Activated CD4-positive, alpha-beta T cell treated with anti-CD3 and anti-CD28 coated beads, Interleukin-2, amount 10 ng/mL, durations not matched to agents 7 days and 5 days (primary cell): Measurements from ENCODE around the gene GPR39. TPM values are rescaled to one million over a fixed set of nuclear protein-coding genes. Genes with fewer than 3 reads are reported as not detected.

Experiments
- CTCF ChIA-PET: fragments of 350-600 bp; sonication (Branson Sonifier 250); formaldehyde crosslinking; loops from one replicate; lab custom pipeline; 2021; ENCODE audit warnings: antibody characterized with exemption; lab: Charles Lee
- POLR2A ChIA-PET: fragments of 350-600 bp; sonication (Branson Sonifier 250); formaldehyde crosslinking; loops from one replicate; lab custom pipeline; 2021; ENCODE audit warnings: antibody characterized with exemption; lab: Charles Lee
- DNase-seq: peaks from one replicate; pipeline ENCODE4 v3.0.0-alpha.2; 2020
- H3K27ac Mint-ChIP-seq: one replicate; pipeline ENCODE4 v1.8.0; 2021; ENCODE audit warnings: mild to moderate bottlenecking, moderate library complexity, mixed read lengths
- H3K27me3 Mint-ChIP-seq: one replicate; pipeline ENCODE4 v1.8.0; 2021; ENCODE audit warnings: mixed read lengths
- H3K36me3 Mint-ChIP-seq: one replicate; pipeline ENCODE4 v1.8.0; 2021; ENCODE audit warnings: low read depth, mixed read lengths
- H3K4me1 Mint-ChIP-seq: one replicate; pipeline ENCODE4 v1.8.0; 2021; ENCODE audit warnings: mixed read lengths
- H3K4me3 Mint-ChIP-seq: one replicate; pipeline ENCODE4 v1.8.0; 2021; ENCODE audit warnings: mild to moderate bottlenecking, moderate library complexity, mixed read lengths
- H3K9me3 Mint-ChIP-seq: one replicate; pipeline ENCODE4 v1.8.0; 2021; ENCODE audit warnings: mixed read lengths
- total RNA-seq, 2 experiments: library from RNA; stranded (reverse); gene quantifications; one replicate each; pipeline ENCODE4 v1.2.3, GENCODE V29; 2021

The GPR39 gene
- total RNA-seq, 2 experiments from 2014 or later = not detected

DNA sequence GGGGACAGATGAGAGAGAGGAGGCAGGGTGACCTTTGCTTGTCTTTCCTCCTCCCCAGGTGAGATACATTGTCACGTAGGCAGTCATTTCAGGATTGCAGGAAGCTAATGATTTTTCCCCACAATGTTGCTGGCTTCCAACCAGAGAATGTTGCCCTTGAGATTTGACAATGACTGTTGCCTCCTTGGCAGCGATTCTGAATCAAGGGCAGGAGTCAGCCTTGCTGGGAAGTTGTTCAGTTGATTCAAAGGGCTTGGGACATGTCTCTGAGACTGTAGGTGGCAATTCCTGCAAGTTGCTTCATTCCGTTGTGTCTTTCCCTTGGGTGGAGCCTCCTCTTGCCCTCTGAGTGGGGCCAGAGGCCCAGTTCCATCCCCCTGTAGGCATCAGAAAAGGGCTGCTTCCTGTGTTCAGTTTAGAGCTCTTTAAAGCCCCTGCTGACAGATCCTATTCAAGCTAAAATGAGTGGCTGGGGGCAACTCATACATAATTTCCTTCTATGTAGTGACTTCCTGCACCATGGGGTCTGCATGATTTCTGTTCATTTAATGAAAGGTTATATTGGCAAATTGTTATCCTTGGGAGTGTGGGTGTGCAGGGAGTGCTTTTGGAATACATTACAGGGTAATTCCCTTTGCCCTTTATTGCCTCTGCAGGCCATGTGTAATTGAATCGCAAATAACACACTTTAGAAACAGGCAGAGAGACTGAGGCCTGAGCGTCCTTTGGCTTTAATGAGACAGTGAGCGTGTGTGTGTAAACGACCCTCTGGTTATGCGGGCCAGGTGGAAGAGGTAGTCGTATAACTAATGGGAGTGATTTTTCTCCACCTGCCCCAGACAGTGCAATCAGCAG, 52.4 kb downstream of the GPR39 start:
- peaks cover 20% of the 10 kb centered on the region for H3K9me3 Mint-ChIP-seq
- H3K4me1 Mint-ChIP-seq = no peaks in the 10 kb centered on the region
- no peak for DNase-seq
- no peaks in the 10 kb centered on the region for H3K36me3 Mint-ChIP-seq
- H3K27me3 Mint-ChIP-seq = no peaks in the 10 kb centered on the region
- H3K27ac Mint-ChIP-seq = no peak overlapping the region
- H3K4me3 Mint-ChIP-seq = no peak overlapping the region
- POLR2A ChIA-PET = no interaction called here
- CTCF ChIA-PET = no interaction called here

DNA sequence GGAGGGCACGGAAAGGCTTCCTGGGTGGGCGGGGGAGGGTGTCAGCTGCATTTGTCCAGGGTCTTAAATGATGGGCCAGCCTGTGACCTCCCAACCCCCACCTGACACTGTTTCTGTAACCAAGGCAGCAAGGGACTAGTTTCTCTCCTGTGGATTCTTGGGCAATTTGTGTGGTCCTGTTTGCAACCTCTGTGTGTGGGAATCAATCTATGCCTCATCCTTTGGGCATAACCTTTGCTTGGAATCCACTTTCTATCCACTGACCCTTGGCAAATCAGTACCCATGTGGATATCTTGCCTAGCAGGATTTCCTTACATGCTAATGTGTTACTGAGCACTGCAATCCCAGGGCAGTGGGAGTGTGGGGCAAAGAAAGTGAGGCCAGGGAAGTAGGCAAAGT, 54.1 kb downstream of the GPR39 start:
- peaks cover 7% of the 10 kb centered on the region for H3K9me3 Mint-ChIP-seq
- H3K4me1 Mint-ChIP-seq = no peaks in the 10 kb centered on the region
- DNase-seq = no peak
- no peak overlapping the region for H3K4me3 Mint-ChIP-seq
- H3K36me3 Mint-ChIP-seq = no peaks in the 10 kb centered on the region
- CTCF ChIA-PET = no interaction called here
- H3K27me3 Mint-ChIP-seq = no peaks in the 10 kb centered on the region
- H3K27ac Mint-ChIP-seq = no peak overlapping the region
- POLR2A ChIA-PET = no interaction called here

DNA sequence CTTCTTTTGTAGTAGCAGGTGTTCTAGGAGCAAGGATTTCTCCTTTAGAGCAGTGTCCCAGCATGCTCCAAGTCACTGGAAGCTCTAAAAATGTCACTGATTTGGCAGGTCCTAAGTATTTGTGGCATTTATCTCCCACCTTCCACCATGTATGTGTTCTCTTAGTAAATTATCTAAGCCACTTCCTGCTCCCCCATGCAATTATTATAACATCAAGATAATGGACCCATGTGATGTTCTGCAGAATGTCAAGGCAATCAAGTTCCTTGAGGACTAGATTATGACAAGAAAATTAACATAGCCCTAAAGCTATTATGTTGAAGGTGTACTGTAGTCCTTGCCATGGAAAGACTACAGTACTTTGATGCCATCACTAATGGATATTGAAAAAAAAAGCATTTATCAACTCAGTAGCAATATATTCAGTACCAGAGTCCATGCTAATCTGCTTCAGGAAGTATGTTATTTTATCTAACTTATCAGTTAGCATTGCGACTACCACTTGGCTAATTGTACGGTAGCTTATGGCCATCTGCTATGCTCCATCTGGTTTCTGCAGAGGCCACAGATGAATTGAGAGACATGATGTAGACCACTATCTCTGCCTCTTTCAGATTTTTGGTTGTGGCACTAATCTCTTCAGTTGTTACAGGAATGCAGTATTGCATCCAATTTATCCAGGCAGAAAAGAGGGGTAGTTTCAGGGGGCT, 56.7 kb downstream of the GPR39 start:
- no peak for DNase-seq
- CTCF ChIA-PET = no interaction called here
- Mint-ChIP-seq H3K9me3 (peaks cover 7% of the 10 kb centered on the region), H3K27me3 (no peaks in the 10 kb centered on the region), H3K27ac (no peak overlapping the region), H3K4me3 (no peak overlapping the region), H3K36me3 (no peaks in the 10 kb centered on the region), H3K4me1 (no peaks in the 10 kb centered on the region)
- POLR2A ChIA-PET = no interaction called here

DNA sequence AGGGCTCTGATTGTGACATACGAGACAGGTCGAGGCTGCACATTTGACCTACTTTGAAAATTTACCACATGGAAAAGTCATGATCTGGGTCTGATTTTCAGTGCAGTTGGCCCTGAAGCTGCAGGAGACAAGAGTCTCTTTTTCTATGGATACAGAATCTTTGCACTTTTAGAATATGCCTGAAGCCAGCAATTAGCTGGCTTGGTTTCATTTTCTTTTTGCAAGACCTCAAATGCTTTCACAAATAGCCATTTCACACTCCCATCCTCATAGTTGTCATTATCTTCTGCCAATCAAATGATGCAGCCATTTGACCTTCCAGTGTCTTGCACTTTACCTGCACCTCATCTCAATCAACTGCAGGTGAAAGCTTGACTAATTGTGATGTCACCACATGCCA, 59.0 kb downstream of the GPR39 start:
- H3K9me3 Mint-ChIP-seq = peaks cover 10% of the 10 kb centered on the region
- CTCF ChIA-PET = interaction anchor here (1.1 kb wide), 1 partner anchor 11 kb away, joined by 3 read pairs; no protein-coding TSS in a partner anchor

DNA sequence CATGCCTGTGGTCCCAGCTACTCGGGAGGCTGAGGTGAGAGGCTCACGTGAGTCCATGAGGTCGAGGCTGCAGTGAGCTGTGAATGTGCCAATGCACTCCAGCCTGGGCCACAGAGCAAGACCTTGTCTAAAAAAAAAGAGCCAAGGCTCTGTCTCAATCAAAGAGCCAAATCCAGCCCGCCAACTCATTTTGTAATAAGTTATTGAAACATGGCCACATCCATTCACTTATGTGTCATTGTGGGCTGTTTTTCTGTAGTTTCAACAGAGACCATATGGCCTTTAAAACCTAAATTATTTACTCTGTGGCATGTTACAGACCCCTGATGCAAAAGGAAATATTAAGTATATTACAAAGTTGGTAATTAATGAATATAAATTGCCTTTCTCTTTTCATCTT, 60.8 kb downstream of the GPR39 start:
- Mint-ChIP-seq H3K27me3 (no peaks in the 10 kb centered on the region), H3K4me3 (no peak overlapping the region), H3K36me3 (no peaks in the 10 kb centered on the region), H3K9me3 (peaks cover 10% of the 10 kb centered on the region), H3K4me1 (no peaks in the 10 kb centered on the region), H3K27ac (no peak overlapping the region)
- DNase-seq = no peak
- POLR2A ChIA-PET = no interaction called here
- CTCF ChIA-PET = no interaction called here

More for the DNA sequence above, 59.0 kb downstream of the GPR39 start:
- no peak overlapping the region for H3K4me3 Mint-ChIP-seq
- no peaks in the 10 kb centered on the region for H3K36me3 Mint-ChIP-seq
- no peaks in the 10 kb centered on the region for H3K4me1 Mint-ChIP-seq
- H3K27ac Mint-ChIP-seq = no peak overlapping the region
- no peak for DNase-seq
- POLR2A ChIA-PET = no interaction called here
- no peaks in the 10 kb centered on the region for H3K27me3 Mint-ChIP-seq

DNA sequence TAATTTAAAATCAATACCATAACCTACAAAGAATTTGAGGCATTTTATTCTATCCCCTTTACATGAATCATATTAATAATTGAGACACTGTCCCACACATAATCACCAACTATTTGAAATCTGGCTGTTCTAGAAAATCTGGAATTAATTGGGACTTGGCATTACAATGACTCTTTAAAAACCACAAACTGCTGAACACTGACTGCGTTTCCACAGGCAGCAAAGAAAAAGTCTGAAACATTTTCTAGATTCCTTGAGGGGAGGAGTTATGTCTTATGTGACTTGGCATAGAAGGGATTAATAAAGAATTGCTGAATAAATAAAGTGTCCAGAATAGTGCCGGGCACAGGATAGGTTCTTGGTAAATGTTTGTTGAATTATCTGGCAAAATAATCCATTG, 61.4 kb downstream of the GPR39 start:
- DNase-seq = no peak
- Mint-ChIP-seq H3K27me3 (no peaks in the 10 kb centered on the region), H3K4me1 (no peaks in the 10 kb centered on the region), H3K27ac (no peak overlapping the region), H3K36me3 (no peaks in the 10 kb centered on the region), H3K4me3 (no peak overlapping the region), H3K9me3 (peaks cover 7% of the 10 kb centered on the region)
- POLR2A ChIA-PET = no interaction called here
- CTCF ChIA-PET = no interaction called here

DNA sequence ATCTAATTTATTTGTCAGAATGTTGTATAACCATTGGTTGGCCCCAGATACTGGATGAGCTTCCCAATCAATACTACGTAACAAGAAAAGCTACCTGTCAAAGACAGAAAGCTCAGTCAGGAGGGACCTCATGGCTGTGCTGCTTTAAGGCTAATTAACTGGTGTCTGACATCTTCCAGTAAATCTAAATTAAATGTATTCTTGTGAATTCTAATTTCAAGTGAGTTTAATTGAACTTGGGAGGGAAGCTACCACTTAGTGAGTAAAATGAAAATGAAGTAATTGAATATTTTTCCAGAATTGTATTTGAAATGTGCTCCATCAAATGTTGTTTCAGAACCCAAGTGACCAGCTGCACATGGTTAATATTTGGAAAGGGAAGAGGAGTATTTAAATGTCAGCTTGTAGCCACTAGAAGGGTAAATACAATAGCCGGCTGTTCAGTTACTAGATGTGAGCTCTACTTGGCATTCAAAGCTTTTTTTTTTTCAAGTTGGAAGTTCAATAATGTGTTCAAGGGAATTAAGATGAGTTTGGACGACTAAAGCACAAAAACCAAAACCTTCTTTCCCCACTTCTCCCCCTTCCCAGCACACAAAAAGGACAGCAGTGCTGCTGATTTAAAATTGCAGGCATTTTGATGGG, 62.0 kb downstream of the GPR39 start:
- Mint-ChIP-seq H3K4me1 (no peaks in the 10 kb centered on the region), H3K36me3 (no peaks in the 10 kb centered on the region), H3K27ac (no peak overlapping the region), H3K4me3 (no peak overlapping the region), H3K27me3 (no peaks in the 10 kb centered on the region), H3K9me3 (peaks cover 7% of the 10 kb centered on the region)
- no peak for DNase-seq
- CTCF ChIA-PET = no interaction called here
- POLR2A ChIA-PET = no interaction called here

DNA sequence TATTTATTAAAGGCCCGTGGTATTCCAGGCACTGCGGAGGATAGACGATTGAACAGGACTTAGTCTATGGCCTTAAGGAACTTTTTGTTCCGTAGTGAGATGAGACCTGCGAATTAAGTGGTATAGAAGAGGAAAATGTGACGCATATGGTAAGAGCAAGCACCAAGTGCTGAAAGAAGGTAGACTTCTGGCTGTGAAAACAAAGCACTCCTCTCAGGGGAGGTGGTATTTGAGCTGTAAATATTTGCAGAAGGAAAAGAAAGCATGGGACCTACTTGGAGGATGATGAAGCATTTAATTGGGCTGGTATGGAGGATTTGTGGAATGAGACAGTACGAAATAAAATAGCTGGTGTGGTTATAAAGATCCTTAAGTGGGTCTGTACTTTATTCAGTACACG, 62.5 kb downstream of the GPR39 start:
- CTCF ChIA-PET = no interaction called here
- no peak overlapping the region for H3K27ac Mint-ChIP-seq
- H3K9me3 Mint-ChIP-seq = peaks cover 7% of the 10 kb centered on the region
- DNase-seq = no peak
- no peak overlapping the region for H3K4me3 Mint-ChIP-seq
- no peaks in the 10 kb centered on the region for H3K36me3 Mint-ChIP-seq
- no peaks in the 10 kb centered on the region for H3K27me3 Mint-ChIP-seq
- POLR2A ChIA-PET = no interaction called here
- H3K4me1 Mint-ChIP-seq = no peaks in the 10 kb centered on the region

DNA sequence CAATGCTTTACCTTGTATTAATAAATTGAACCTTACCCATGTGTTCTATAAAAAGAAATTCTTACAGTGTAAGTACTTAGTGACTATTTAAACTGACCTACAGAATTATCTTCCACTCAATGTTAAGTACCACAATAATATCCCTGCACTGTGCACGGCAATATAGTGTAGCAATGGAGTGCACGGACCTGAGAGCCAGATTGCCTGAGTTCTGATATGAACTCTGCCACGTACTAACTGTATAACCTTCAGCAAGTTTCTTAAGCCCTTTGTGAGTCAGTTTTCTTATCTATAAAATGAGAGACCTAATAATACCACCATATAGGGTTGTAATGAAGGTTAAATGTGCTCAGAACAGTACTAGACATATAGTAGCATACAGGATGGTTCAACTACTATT, 66.2 kb downstream of the GPR39 start:
- no peaks in the 10 kb centered on the region for H3K4me1 Mint-ChIP-seq
- H3K36me3 Mint-ChIP-seq = no peaks in the 10 kb centered on the region
- H3K27ac Mint-ChIP-seq = no peak overlapping the region
- POLR2A ChIA-PET = no interaction called here
- peaks cover 4% of the 10 kb centered on the region for H3K9me3 Mint-ChIP-seq
- CTCF ChIA-PET = no interaction called here
- no peak for DNase-seq
- H3K27me3 Mint-ChIP-seq = no peaks in the 10 kb centered on the region
- H3K4me3 Mint-ChIP-seq = no peak overlapping the region

DNA sequence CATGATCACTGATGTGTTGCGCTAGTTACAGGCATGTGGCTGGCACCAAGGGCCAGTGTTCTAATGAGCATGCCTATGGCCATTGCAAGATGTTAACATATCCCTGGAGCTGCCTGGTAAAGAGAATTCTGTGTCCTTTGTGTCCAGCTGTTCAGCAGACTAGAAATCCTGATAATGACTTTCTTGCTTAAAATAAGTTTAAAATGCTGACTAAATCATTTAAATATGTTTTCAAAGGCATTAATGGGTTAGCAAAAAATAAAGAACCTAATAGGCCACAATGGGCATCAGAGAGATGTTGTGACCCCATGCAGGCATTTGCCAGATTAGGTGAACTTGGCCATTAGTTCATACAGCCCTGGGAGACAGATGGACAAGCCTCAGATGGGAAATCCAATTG, 67.5 kb downstream of the GPR39 start:
- H3K36me3 Mint-ChIP-seq = no peaks in the 10 kb centered on the region
- no peak for DNase-seq
- H3K27ac Mint-ChIP-seq = no peak overlapping the region
- H3K9me3 Mint-ChIP-seq = peaks cover 4% of the 10 kb centered on the region
- H3K27me3 Mint-ChIP-seq = no peaks in the 10 kb centered on the region
- no peak overlapping the region for H3K4me3 Mint-ChIP-seq
- POLR2A ChIA-PET = no interaction called here
- no peaks in the 10 kb centered on the region for H3K4me1 Mint-ChIP-seq
- CTCF ChIA-PET = no interaction called here

DNA sequence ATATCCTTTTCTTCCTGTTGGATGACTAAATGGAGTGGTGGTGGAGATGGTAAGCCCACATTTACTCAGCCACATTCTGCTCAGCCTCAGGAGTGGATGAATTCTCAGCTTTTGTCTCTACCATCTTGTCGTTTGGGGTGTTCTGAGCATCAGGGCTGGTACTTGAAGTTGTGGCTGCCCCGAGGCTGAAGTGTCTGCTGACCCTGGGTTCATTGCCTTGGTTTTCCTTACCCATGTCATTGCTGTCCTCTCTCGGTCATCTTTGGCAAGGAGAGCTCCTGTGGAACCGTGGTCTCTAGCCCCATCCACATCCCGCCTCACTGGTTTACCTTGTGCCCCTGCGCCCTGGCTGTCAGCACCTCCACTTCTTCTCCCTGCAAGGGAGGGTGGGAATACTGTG, 71.9 kb downstream of the GPR39 start:
- Mint-ChIP-seq H3K27ac (no peak overlapping the region), H3K4me1 (no peaks in the 10 kb centered on the region), H3K27me3 (no peaks in the 10 kb centered on the region), H3K9me3 (no peaks in the 10 kb centered on the region), H3K36me3 (no peaks in the 10 kb centered on the region), H3K4me3 (no peak overlapping the region)
- POLR2A ChIA-PET = no interaction called here
- no peak for DNase-seq
- CTCF ChIA-PET = interaction anchor here (0.7 kb wide), 1 partner anchor 83 kb away, joined by 3 read pairs; no protein-coding TSS in a partner anchor

DNA sequence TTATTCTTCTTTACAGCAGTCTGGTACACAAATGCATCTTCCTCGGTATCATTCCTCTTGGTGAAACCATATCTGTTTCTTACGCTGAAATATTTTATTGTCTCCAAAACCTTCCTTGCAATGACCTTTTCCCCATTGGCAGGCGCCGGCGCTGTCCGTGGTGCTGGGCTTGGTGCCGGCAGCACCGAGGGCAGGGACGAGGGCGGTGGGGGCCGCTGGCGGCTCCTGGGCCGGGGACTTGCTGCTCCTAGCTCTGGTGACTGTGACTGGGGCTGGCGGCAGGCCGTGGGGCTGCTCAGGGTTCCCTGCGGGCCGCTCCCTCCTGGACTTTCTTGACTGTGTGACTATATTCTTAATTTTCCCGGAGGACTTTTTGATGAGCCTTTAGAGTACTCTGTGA, 72.5 kb downstream of the GPR39 start:
- ChIA-PET CTCF (no interaction called here), POLR2A (no interaction called here)
- no peak overlapping the region for H3K27ac Mint-ChIP-seq
- H3K9me3 Mint-ChIP-seq = no peaks in the 10 kb centered on the region
- H3K36me3 Mint-ChIP-seq = no peaks in the 10 kb centered on the region
- no peaks in the 10 kb centered on the region for H3K4me1 Mint-ChIP-seq
- no peak overlapping the region for H3K4me3 Mint-ChIP-seq
- no peaks in the 10 kb centered on the region for H3K27me3 Mint-ChIP-seq
- no peak for DNase-seq

DNA sequence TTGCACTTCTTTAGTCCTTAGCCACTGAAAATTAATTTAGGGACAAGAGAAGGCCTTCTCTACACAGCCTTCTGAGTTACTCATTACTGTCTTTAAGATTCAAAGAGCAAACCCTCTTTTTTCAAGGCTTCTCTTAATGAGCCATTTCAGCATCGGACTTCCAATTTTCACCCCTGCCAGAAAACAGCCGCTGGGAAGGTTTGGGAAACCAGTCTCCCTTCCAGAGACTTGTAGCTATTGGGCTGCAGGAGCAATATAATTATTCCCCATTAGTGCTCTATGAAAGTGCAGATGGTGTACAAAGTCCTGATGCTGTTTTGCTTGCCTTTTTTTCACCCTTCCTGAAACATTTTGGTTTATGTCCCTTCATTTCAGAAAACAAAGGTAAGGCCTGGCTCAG, 79.3 kb downstream of the GPR39 start:
- no peaks in the 10 kb centered on the region for H3K36me3 Mint-ChIP-seq
- H3K9me3 Mint-ChIP-seq = peaks cover 2% of the 10 kb centered on the region
- ChIA-PET POLR2A (no interaction called here), CTCF (no interaction called here)
- no peak overlapping the region for H3K27ac Mint-ChIP-seq
- no peak overlapping the region for H3K4me3 Mint-ChIP-seq
- DNase-seq = no peak
- H3K4me1 Mint-ChIP-seq = no peaks in the 10 kb centered on the region
- no peaks in the 10 kb centered on the region for H3K27me3 Mint-ChIP-seq
